ENCODE data around the gene HBB.

Gene HBB

DNA sequence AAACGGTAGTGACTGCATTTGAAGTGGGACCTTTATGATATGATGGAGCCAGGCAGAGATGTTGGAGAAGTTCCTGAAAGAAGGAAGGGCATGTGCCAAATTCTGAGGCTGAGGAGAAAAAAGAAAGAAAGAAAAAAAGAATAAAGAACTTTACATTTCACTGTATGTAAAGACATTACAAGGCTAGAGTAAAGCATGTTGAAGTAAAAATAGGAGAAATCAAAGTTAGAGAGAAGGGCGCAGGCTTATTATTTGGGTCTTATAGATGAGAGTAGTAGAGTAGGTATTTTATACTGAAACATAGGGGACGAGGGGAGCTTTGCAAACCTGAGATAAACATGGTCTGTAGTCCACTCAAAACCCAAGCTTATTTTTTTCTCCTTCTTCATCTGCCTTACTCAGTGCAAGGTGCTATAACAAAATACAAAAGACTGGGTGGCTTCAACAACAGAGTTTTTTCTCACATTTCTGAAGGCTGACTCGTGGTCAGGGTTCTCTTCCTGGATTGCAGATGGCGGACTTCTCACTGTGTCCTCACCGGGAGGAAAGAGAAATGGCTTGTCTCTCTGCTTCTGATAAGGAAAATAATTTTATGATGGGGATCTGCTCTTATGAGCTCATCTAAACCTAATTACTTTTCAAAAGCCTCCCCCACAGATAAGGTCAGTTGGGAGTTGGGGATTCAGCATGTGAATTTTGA, 20.1 kb upstream of the HBB start:
- DNase-seq, result no peak

DNA sequence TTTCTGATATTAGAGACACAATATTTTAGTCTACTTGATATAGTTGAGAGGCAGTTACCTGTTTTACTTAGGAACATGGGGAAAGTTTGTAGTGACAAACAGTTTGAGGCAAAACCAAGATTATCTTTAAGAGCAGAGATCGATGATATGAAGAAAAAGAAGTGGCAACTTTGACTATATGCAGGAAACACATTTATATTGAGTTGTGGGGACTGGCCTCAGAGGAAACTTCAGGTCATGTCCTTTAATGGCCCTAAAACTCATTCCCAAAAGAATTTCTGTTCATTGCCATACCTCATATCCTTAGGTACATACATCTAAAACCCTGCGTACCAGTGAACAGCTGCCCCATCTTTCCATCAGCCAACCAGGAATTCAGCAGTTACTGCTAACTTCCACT, 18.3 kb upstream of the HBB start:
- no peak for DNase-seq

DNA sequence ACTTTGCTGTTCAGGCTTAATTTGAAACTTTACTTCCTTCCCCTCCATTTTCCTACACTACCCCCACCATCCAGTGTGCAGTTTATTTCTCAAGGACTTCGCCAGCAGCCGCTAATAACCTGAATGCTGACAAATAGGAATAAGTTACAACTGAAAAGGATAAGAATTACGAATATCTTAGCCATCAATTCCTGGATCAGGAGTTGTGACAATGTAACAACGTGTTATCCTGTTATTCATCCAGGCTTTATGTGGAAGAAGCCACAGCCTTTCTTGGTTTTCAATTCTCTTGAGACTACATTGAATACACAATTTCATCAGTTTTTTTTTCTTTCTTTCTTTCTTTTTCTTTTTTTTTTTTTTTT, 16.9 kb upstream of the HBB start:
- DNase-seq, result no peak

DNA sequence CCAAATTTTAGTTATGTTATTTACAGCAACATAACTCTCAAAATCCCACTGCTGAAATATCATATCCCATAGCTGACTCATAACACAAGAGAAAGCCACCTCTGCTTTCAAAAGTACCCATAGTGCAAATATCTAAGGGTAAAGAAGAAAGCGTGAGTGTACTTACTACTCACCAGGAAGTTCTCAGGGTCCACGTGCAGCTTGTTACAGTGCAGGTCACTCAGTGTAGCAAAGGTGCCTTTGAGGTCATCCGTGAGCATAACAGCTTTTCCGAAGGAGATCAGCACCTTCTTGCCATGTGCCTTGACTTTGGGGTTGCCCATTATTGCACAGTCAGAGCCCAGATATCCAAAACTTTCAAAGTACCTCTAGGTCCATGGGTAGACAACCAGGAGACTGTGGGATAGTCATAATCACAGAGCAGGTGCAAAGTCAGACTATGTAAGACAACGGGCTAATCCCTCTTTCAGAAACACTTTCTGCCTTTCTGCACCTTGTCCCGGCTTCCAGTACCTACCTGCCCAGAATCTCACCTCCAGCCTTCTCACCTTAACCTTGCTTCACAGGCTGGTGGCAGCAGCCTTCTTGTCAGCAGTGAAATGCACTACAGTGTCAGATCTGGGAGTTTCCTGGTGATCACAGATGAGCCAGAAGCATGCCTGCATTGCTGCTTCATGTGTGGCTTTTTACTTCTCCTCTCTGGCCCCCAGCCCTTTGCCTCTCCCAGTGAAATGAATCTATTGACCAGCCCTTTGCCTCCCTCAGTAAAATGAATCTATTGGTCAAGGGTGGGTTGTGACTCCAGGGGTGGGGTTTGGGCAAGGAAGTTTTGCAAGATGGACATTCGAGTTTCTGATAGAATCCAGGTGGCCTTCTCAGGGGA, 16.3 kb upstream of the HBB start:
- no peak for DNase-seq

DNA sequence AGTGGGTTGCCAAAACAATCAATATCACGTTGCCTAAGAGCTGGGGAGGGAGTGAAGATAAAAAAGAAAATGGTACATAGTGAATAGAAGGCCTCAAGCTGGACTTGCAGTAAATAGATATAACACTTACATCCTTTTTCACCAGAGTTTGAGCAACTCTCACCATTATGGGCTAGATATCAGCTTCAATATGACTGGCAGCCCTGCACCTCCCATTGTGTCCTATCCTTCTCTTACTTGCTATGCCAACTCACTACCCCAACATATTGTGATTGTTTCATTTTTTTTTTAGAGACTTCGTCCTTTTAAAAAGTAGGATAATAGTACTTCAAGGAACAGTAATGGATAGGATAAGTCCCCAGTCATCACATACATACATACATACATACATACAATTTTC, 15.3 kb upstream of the HBB start:
- DNase-seq, result no peak

DNA sequence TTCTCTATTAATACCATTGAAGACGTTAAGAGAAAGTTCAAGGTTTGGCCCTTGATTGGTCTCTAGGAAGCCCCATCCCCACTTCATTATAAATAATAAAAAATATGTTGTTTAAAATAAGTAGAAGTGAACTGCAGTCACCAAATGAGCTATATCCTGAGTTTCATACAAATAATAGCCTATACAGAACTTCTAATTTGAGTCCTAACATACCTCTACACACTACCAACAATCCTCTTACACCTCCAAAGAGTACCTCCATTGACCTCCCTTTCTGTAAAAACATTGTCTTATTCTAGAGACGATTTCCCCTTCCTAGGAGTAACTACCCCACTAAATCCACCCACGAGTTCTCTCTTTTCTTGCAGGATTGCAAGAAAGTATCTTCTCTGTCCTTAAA, 14.6 kb upstream of the HBB start:
- DNase-seq, result no peak

DNA sequence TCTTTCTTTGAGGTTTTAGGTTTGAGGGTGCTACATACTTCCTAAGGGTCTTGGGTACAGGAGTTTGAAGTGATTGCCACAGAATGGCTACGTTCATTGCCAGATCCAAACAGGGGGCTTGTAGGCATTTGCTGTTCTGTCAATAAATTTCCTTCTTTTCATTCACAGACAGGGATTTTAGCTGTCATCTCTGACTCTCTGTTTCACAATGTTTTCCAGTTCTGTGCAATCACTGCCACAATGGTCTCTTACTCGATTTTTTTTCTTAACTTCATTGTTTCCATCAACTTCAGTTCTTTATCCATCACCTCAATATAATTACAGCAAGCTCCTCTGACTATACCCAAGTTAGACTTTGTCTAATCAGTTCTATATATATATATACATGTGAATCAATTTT, 13.6 kb upstream of the HBB start:
- DNase-seq, result no peak

DNA sequence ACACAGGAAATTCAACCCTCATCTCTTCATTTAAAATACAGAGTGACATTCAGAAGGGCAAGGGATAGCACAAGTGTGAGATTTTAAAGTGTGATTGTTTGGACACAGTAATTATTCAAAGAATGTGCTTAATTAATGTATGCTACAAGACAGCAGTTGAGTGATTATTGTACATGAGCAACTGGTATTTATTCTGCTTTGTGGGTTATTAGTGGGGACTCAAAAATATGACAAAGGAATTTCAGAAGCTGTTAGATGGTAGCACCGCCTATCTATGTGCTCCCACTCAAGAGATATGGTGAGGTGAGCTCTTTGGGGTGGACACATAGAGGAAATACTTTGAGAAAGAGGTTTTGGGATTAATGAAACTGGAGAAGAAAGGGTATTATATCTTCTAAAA, 13.2 kb upstream of the HBB start:
- DNase-seq, result no peak

DNA sequence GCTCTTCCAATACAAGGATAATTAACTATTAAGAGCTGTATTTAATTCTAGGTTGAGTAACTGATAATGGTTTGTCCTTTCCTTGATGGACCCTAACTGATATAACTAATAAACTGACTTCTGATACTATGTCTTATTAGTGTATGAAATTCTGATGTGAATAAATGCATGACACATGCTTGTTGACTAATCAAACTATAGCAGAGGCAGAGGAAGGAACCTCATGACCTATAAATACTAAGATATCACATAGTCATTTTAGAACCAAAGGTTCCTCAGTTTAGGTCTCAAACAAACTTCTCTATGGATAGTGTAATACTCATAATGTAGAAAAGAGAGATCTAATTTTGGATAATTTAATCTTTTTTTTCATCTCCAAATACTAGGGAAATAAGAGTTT, 12.2 kb upstream of the HBB start:
- DNase-seq, result no peak

DNA sequence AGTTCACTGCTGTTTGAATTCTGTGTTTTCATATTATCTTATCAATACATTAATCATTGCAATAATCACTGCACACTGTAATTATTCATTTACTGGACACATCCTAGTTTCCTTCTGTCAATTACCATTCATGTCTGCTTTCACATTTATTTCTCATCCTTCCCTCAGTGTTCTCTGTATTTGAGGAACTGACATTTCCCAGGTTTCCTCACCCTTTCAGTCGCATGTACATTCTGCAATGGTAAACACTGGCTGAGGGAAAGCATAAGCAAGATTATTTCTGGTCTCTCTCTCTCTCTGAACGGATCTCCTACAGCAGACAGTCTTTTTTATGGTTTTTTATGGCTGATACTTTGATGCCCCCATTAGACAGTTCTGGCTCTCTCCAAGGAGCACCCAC, 11.6 kb upstream of the HBB start:
- DNase-seq, result no peak

DNA sequence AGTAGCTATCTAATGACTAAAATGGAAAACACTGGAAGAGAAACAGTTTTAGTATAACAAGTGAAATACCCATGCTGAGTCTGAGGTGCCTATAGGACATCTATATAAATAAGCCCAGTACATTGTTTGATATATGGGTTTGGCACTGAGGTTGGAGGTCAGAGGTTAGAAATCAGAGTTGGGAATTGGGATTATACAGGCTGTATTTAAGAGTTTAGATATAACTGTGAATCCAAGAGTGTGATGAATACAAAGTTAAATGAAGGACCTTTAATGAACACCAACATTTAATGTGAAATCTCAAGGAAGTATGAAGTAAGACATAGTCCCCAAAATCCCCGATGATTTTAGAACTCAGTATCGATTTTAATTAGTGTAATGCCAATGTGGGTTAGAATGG, 10.5 kb upstream of the HBB start:
- no peak for DNase-seq

DNA sequence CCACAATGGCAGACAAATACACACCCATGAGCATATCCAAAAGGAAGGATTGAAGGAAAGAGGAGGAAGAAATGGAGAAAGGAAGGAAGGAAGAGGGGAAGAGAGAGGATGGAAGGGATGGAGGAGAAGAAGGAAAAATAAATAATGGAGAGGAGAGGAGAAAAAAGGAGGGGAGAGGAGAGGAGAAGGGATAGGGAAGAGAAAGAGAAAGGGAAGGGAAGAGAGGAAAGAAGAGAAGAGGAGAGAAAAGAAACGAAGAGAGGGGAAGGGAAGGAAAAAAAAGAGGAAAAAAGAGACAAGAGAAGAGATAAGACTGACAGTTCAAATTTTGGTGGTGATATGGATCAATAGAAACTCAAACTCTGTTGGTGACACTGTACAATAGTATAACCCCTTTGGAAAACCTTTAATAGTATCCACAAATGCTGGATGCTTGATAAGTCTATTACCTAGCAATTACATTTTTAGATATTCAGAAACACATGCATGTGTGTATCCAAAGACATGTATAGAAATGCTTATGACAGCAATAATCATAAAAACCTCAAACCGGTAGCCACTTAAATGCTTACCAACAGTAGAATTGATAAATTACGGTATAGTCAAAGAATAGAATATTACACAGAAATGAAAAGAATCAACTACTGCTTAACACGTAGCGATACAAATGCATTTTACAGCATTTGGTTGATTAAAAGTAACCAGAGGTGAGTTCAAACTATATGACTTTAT, 8.7 kb upstream of the HBB start:
- DNase-seq, result no peak

DNA sequence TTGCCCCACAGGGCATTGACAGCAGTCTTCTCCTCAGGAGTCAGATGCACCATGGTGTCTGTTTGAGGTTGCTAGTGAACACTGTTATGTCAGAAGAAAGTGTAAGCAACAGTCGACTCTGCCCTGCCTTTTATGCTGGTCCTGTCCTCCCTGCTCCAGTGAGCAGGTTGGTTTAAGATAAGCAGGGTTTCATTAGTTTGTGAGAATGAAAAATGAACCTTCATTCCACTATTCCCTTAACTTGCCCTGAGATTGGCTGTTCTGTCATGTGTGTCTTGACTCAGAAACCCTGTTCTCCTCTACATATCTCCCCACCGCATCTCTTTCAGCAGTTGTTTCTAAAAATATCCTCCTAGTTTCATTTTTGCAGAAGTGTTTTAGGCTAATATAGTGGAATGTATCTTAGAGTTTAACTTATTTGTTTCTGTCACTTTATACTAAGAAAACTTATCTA, 7.5 kb upstream of the HBB start, which contains the start of gene HBD:
HBD (minus strand) TSS at position 103 of the 454 bp plus-strand sequence; CDS start at position 53, 50 bp downstream.
- DNase-seq, result no peak

DNA sequence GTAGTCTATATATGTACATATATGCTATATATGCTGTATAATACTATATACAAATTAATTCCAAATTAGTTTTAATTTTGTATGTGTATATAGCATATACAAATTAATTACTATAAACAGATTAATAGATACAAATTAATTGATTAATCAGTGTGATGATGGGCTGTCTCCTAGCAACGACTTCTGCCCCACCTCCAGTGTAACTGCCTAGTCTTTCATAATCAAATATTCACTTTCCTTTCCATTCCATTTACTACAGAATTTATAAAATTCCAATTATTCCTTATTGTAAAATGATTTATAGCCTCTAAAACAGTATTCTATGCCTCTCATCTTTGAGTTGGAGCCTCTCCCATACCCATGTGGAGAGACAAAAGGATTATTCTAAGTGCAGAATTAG, 6.4 kb upstream of the HBB start:
- DNase-seq, result no peak

DNA sequence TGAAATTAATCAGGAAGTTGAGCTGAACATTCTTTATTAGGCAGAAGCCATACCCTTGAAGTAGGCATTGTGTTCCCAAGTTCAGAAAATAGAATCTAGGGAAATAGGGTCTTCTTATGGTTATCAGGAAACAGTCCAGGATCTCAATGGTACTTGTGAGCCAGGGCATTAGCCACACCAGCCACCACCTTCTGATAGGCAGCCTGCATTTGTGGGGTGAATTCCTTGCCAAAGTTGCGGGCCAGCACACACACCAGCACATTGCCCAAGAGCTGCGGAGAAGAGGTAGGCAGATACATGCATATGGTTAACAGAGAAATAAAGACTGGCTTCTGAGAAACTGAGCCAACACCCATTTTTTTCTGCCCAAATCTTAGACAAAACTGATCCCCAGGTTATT, 6.0 kb upstream of the HBB start:
- DNase-seq, result no peak

DNA sequence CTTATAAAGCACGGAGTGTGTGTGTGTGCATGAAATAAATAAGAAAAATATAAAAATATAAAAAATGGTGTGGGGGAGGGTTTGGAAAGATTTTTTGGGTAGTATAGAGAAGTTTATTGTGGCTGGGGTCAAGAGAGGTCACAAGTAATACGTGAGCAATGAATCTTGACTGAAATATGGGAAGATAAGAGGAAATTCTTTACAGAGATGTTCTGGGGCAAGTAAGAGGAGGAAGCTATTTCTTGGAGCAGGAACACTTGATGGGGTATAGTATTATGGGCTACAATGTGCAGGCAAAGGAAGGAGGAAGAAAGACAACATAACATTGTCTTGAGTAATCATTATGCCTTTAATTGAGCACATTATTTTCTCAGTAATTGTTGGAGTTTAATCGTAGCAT, 5.3 kb upstream of the HBB start:
- no peak for DNase-seq

DNA sequence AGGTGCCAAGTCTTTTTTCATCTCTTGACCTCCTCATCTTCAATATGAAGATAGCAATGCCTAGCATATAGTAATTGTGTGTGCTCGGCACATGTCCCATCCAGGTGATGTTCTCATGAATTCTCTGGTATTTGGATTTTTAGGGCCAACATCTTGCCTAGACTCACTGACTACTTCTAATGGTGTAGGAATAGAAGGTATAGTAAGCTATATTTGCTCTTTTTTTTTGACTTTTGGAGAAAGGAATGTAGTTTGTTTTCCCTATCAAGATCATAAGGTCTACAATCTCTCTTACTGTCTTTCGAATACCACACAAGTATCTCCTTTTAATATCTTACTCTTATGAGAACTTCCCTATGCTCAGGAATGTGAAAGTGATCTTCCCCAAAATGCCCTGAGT, 4.2 kb upstream of the HBB start:
- no peak for DNase-seq

DNA sequence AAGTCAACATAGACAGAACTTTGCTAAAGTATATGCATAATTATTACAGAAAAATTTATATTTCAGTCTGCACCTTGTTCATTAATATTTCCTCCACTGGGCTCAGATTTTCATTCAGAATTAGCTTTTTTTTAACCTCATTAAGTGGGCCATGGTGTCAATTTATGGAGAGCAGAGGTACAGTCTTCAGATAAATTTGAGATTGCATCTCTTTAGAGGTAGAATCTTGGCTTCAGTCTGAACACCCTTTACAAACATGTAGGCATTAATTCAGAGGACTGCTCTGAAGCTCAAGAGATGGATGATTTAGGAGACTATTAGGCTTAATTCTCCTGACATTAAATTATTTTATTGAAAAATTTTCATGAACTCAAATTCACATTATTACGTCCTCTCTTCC, 3.4 kb upstream of the HBB start:
- DNase-seq, result no peak

DNA sequence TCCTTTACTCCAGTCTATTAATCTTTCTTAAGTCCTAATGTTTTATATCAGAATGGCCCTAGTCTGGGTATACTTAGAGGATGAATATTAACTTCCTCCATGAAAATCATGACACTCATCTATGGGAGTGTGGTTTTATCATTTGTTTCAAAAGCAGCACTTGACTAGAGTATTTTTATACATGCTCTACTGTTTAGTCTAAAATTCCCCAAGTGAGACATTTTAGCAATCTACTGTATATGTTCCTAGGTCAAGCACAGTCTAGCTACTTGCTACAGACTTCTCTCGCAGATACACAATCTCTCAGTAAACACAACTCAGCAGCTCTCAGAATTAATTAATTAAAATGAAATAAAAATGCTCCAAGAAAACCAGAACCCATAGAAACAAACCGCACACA, 2.9 kb upstream of the HBB start:
- no peak for DNase-seq

DNA sequence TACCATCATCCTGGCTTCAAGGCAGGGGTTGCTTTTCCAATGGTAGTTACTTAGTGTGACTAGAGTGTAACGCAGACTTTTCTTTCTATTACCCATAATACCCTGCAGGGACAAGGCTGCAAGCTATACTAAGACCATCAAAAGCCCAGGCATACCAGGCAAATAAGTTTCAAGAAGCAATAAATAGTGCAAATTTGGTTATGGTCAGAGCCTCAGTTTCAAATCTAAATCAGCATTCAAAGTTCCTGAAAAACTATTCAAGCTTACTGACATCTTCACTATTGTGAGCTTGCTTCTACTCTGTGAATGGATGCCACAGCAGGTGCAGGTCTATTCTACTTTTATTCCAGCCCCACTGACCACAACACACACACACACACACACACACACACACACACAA, 2.5 kb upstream of the HBB start:
- DNase-seq, result no peak

DNA sequence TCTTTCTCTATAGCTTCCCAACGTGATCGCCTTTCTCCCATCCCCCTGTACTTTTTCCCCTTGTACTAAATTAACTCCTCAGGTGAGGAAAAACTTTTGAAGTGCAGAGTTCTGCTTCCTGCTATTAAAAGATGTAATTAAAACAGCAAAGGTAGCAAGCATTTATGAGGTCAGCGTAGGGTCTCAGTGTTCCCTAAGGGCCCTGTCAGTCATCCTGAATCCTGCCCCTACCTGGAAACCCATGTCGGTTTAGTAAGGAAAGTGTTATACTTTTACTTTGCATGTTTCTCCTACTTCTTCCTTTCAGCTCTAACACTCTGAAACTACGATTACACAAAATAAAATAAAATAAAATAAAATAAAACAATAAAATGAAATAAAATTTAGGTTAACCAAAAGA, 1.3 kb upstream of the HBB start:
- DNase-seq, result no peak

DNA sequence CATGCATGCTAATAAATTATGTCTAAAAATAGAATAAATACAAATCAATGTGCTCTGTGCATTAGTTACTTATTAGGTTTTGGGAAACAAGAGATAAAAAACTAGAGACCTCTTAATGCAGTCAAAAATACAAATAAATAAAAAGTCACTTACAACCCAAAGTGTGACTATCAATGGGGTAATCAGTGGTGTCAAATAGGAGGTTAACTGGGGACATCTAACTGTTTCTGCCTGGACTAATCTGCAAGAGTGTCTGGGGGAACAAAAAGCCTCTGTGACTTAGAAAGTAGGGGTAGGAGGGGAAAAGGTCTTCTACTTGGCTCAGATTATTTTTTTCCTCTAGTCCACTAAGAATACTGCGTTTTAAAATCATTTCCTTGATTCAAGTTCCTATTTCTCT, 810 bp upstream of the HBB start:
- DNase-seq, result no peak

DNA sequence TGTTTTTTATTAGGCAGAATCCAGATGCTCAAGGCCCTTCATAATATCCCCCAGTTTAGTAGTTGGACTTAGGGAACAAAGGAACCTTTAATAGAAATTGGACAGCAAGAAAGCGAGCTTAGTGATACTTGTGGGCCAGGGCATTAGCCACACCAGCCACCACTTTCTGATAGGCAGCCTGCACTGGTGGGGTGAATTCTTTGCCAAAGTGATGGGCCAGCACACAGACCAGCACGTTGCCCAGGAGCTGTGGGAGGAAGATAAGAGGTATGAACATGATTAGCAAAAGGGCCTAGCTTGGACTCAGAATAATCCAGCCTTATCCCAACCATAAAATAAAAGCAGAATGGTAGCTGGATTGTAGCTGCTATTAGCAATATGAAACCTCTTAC, 1.4 kb downstream of the HBB start:
- DNase-seq, result no peak

Measured in NCI-H345 (cell line).